H9 (cell line): ENCODE results near the gene ADAM11. TPM values are rescaled to one million over a fixed set of nuclear protein-coding genes. Genes with fewer than 3 reads are reported as not detected.

Experiments
- DNase-seq: peaks from one replicate; pipeline ENCODE4 v3.0.0-alpha.2; 2017
- H2AFZ ChIP-seq: one replicate; pipeline ENCODE4 v1.6.1; 2013; ENCODE audit warnings: mild to moderate bottlenecking, low read length, control low read depth, moderate library complexity
- H2AK5ac ChIP-seq: 2 replicates; pipeline ENCODE4 v1.6.1; 2013; ENCODE audit warnings: low read length, control low read depth, mixed read lengths; ENCODE audit not compliant: insufficient read length
- H2BK120ac ChIP-seq: one replicate; pipeline ENCODE4 v1.6.1; 2013; ENCODE audit warnings: low read depth, mild to moderate bottlenecking, low read length, control low read depth, inconsistent platforms; ENCODE audit not compliant: poor library complexity, severe bottlenecking
- H2BK12ac ChIP-seq: 2 replicates; pipeline ENCODE4 v1.6.1; 2013; ENCODE audit warnings: low read length, control low read depth, mixed read lengths, low read depth; ENCODE audit not compliant: insufficient read length
- H2BK15ac ChIP-seq: 2 replicates; pipeline ENCODE4 v1.6.1; 2013; ENCODE audit warnings: low read depth, low read length, control low read depth
- H2BK20ac ChIP-seq: one replicate; pipeline ENCODE4 v1.6.1; 2013; ENCODE audit warnings: low read depth, mild to moderate bottlenecking, low read length, control low read depth, inconsistent platforms; ENCODE audit not compliant: poor library complexity, severe bottlenecking
- H2BK5ac ChIP-seq: 2 replicates; pipeline ENCODE4 v1.6.1; 2013; ENCODE audit warnings: low read length, control low read depth, mixed read lengths; ENCODE audit not compliant: insufficient read length
- H3K14ac ChIP-seq: 2 replicates; pipeline ENCODE4 v1.6.1; 2013; ENCODE audit warnings: low read length, control low read depth; ENCODE audit not compliant: insufficient read depth
- H3K18ac ChIP-seq: 2 replicates; pipeline ENCODE4 v1.6.1; 2013; ENCODE audit warnings: low read depth, mild to moderate bottlenecking, mixed read lengths, low read length, control low read depth; ENCODE audit not compliant: insufficient read length
- H3K23ac ChIP-seq: 2 replicates; pipeline ENCODE4 v1.6.1; 2013; ENCODE audit warnings: low read length, control low read depth, mixed read lengths, low read depth; ENCODE audit not compliant: insufficient read length
- H3K23me2 ChIP-seq: 2 replicates; pipeline ENCODE4 v1.6.1; 2013; ENCODE audit warnings: low read depth, mild to moderate bottlenecking, mixed read lengths, low read length, control low read depth; ENCODE audit not compliant: insufficient read length, poor library complexity, severe bottlenecking
- H3K27ac ChIP-seq: 2 replicates; pipeline ENCODE4 v1.5.1; 2013; ENCODE audit warnings: low read length, control low read depth, mixed read lengths, low read depth; ENCODE audit not compliant: insufficient read length
- H3K27me3 ChIP-seq: 2 replicates; pipeline ENCODE4 v1.6.1; 2013; ENCODE audit warnings: low read length, control low read depth, inconsistent platforms; ENCODE audit not compliant: insufficient read depth
- H3K4ac ChIP-seq: 2 replicates; pipeline ENCODE4 v1.6.1; 2013; ENCODE audit warnings: low read depth, mild to moderate bottlenecking, control low read depth, inconsistent platforms, low read length, moderate library complexity
- H3K4me1 ChIP-seq: 2 replicates; pipeline ENCODE4 v1.6.1; 2013; ENCODE audit warnings: low read length, control low read depth, inconsistent platforms; ENCODE audit not compliant: insufficient read depth
- H3K4me2 ChIP-seq: 2 replicates; pipeline ENCODE4 v1.6.1; 2013; ENCODE audit warnings: low read length, control low read depth, mixed read lengths; ENCODE audit not compliant: insufficient read length, insufficient read depth
- H3K56ac ChIP-seq: 2 replicates; pipeline ENCODE4 v1.6.1; 2013; ENCODE audit warnings: low read depth, mild to moderate bottlenecking, mixed read lengths, low read length, control low read depth; ENCODE audit not compliant: insufficient read length
- H3K79me1 ChIP-seq: 2 replicates; pipeline ENCODE4 v1.6.1; 2013; ENCODE audit warnings: low read depth, mild to moderate bottlenecking, moderate library complexity, low read length, control low read depth, inconsistent platforms; ENCODE audit not compliant: insufficient read depth, poor library complexity, severe bottlenecking
- H3K79me2 ChIP-seq: 2 replicates; pipeline ENCODE4 v1.6.1; 2013; ENCODE audit warnings: low read length, control low read depth, inconsistent platforms; ENCODE audit not compliant: insufficient read depth
- H3K9ac ChIP-seq: 2 replicates; pipeline ENCODE4 v1.6.1; 2013; ENCODE audit warnings: low read length, control low read depth, mixed read lengths; ENCODE audit not compliant: insufficient read length; ENCODE audit errors: extremely low read depth
- H3K9me3 ChIP-seq: one replicate; pipeline ENCODE4 v1.6.1; 2013; ENCODE audit warnings: low read depth, low read length, inconsistent platforms; ENCODE audit not compliant: control insufficient read depth
- H3T11ph ChIP-seq: one replicate; pipeline ENCODE4 v1.6.1; 2013; ENCODE audit warnings: mild to moderate bottlenecking, low read length, control low read depth, inconsistent platforms
- H4K20me1 ChIP-seq: one replicate; pipeline ENCODE4 v1.6.1; 2013; ENCODE audit not compliant: control insufficient read depth, insufficient read length, insufficient read depth
- H4K5ac ChIP-seq: 2 replicates; pipeline ENCODE4 v1.6.1; 2013; ENCODE audit warnings: low read depth, mild to moderate bottlenecking, mixed read lengths, low read length, control low read depth; ENCODE audit not compliant: insufficient read length
- H4K8ac ChIP-seq: replicated peaks from 2 replicates; pipeline ENCODE4 v1.6.1; 2013; ENCODE audit warnings: low read length, control low read depth, mixed read lengths, low read depth; ENCODE audit not compliant: insufficient read length
- H4K91ac ChIP-seq: 2 replicates; pipeline ENCODE4 v1.6.1; 2013; ENCODE audit warnings: low read depth, mild to moderate bottlenecking, moderate library complexity, mixed read lengths, low read length, control low read depth; ENCODE audit not compliant: insufficient read length
- H3K27ac Mint-ChIP-seq, 3 experiments: 2 replicates in 2 of 3; 3 replicates in 1 of 3; pipeline ENCODE4 v1.8.0; 2020 to 2021; ENCODE audit warnings: mixed read lengths in 3 of 3, mild to moderate bottlenecking in 1 of 3, moderate library complexity in 1 of 3
- H3K27me3 Mint-ChIP-seq: 2 replicates; pipeline ENCODE4 v1.8.0; 2021; ENCODE audit warnings: low read depth, mild to moderate bottlenecking, moderate library complexity, mixed read lengths
- H3K36me3 Mint-ChIP-seq, 3 experiments: 2 replicates in 2 of 3; 3 replicates in 1 of 3; pipeline ENCODE4 v1.8.0; 2020 to 2021; ENCODE audit warnings: low read depth in 3 of 3, mixed read lengths in 3 of 3; ENCODE audit not compliant: insufficient read depth in 1 of 3
- H3K4me1 Mint-ChIP-seq, 2 experiments: 2 replicates each; pipeline ENCODE4 v1.8.0; 2020; ENCODE audit warnings: mixed read lengths in 2 of 2
- H3K4me3 Mint-ChIP-seq, 2 experiments: 2 replicates in 1 of 2; 3 replicates in 1 of 2; pipeline ENCODE4 v1.8.0; 2020 to 2021; ENCODE audit warnings: mild to moderate bottlenecking in 2 of 2, mixed read lengths in 2 of 2, moderate library complexity in 1 of 2
- H3K9me3 Mint-ChIP-seq, 2 experiments: 2 replicates in 1 of 2; 3 replicates in 1 of 2; pipeline ENCODE4 v1.8.0; 2020; ENCODE audit warnings: mild to moderate bottlenecking in 2 of 2, mixed read lengths in 2 of 2, moderate library complexity in 1 of 2
- CTCF ChIP-seq: fragments of 200-600 bp; sonication (generic); conservative IDR thresholded peaks from 3 replicates; pipeline ENCODE4 v1.8.0; 2021; ENCODE audit warnings: antibody characterized with exemption, mild to moderate bottlenecking
- WGBS: extraction: QIAGEN DNeasy Blood & Tissue Kit; methylation state at CpG from one replicate; pipeline ENCODE4 v1.1.7; 2013; ENCODE audit warnings: missing lambda C conversion rate, low lambda C conversion rate, mixed read lengths; ENCODE audit not compliant: insufficient read length; ENCODE audit errors: extremely low coverage; 5-methylcytosine and 5-hydroxymethylcytosine counted together
- total RNA-seq: library from RNA; stranded (reverse); gene quantifications from 2 replicates; pipeline ENCODE4 v1.2.1, GENCODE V29; 2021

The ADAM11 gene
- total RNA-seq, 1 experiment from 2014 or later = 4.6 TPM

DNA sequence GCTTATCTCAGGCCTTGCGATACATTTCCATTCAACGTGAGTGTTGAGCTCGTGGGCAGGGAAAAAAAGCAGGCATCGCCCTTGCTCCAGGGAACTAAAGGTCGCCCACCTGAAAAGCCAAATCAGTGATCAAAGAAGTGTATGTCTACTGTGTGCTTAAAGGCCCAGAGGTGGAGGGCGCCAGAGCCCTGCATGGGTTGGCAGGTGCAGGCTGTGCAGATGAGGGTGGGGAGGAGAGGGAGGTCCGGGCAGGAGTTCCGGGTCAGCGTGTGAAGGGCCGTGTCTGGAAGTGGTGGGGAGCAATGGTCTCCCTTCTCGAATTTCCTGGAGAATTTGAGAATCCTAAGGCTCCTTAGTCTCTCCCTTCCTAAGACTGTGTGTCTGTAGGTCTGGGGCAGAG lies 7.2 kb downstream of the ADAM11 start:
- H3K56ac ChIP-seq = no peak overlapping the region
- no peak overlapping the region for H4K91ac ChIP-seq
- no peaks in the 10 kb centered on the region for H4K20me1 ChIP-seq
- no peaks in the 10 kb centered on the region for H3K23me2 ChIP-seq
- H2BK12ac ChIP-seq = no peak overlapping the region
- no peak overlapping the region for H2BK120ac ChIP-seq
- no peak overlapping the region for H3K9ac ChIP-seq
- no peak overlapping the region for H2AK5ac ChIP-seq
- no peak overlapping the region for H3K18ac ChIP-seq
- no CpG with 5 or more reads among the region's 11 CpGs for WGBS
- H3K79me2 ChIP-seq = no peaks in the 10 kb centered on the region
- no peak overlapping the region for H2BK15ac ChIP-seq
- Mint-ChIP-seq H3K27ac (no peak overlapping the region), H3K9me3 (no peaks in the 10 kb centered on the region; a peak in 1 of 5 replicates), H3K4me1 (peaks cover 15 to 20% of the 10 kb centered on the region in 2 experiments), H3K27me3 (peaks cover 44% of the 10 kb centered on the region), H3K36me3 (no peaks in the 10 kb centered on the region), H3K4me3 (no peak overlapping the region; a peak in 1 of 5 replicates)
- no peak overlapping the region for H2BK5ac ChIP-seq
- no peaks in the 10 kb centered on the region for H3K4me1 ChIP-seq
- peak; percentile 55 for DNase-seq
- no peaks in the 10 kb centered on the region for H3K9me3 ChIP-seq
- TF ChIP-seq CTCF = no peak
- no peak overlapping the region for H3K23ac ChIP-seq
- no peaks in the 10 kb centered on the region for H3K79me1 ChIP-seq
- H2BK20ac ChIP-seq = no peak overlapping the region
- no peak overlapping the region for H4K8ac ChIP-seq
- H3T11ph ChIP-seq = no peak overlapping the region
- H4K5ac ChIP-seq = no peak overlapping the region
- no peaks in the 10 kb centered on the region; the same call in 1 of the 2 replicates for H3K27me3 ChIP-seq
- H3K27ac ChIP-seq = no peak overlapping the region
- no peak overlapping the region for H3K14ac ChIP-seq
- no peak overlapping the region for H3K4ac ChIP-seq
- H3K4me2 ChIP-seq = no peak overlapping the region
- H2AFZ ChIP-seq = no peak overlapping the region
